PC-3 (cell line): ENCODE data around the gene ATXN7L3. TPM values are rescaled to one million over a fixed set of nuclear protein-coding genes. Genes with fewer than 3 reads are reported as not detected.

Source experiments
- ATAC-seq: fragments of 200-7000 bp; cut with Tn5 transposase; 2 replicates; pipeline ENCODE4 v1.9.1; 2020; ENCODE audit warnings: mild to moderate bottlenecking, moderate library complexity
- Bru-seq: library from RNA; stranded (reverse); fragments of 400-500 nt; gene quantifications from one replicate; lab custom pipeline; 2021; lab: Mats Ljungman, UMichigan
- BruChase-seq, 2 experiments: library from RNA; stranded (reverse); fragments of 400-500 nt; gene quantifications; one replicate each; lab custom pipeline; 2021; lab: Mats Ljungman, UMichigan
- BruUV-seq: library from RNA; stranded (reverse); fragments of 400-500 nt; replicated peaks from 2 replicates; lab custom pipeline; 2021; lab: Mats Ljungman, UMichigan
- CTCF ChIA-PET: fragments of 300-600 bp; sonication (Branson Sonifier 250); formaldehyde crosslinking; loops from one replicate; lab custom pipeline; 2022; ENCODE audit warnings: antibody characterized with exemption; lab: Charles Lee
- POLR2A ChIA-PET: fragments of 300-600 bp; sonication (Branson Sonifier 250); formaldehyde crosslinking; loops from one replicate; lab custom pipeline; 2022; ENCODE audit warnings: antibody characterized with exemption; ENCODE audit not compliant: unreplicated experiment; lab: Charles Lee
- DNase-seq: peaks from one replicate; pipeline ENCODE4 v3.0.0-alpha.2; 2015
- H2AFZ ChIP-seq: fragments of 300-600 bp; sonication (generic); 2 replicates; pipeline ENCODE4 v1.6.0; 2016; ENCODE audit warnings: antibody characterized with exemption, low read length
- H3F3A ChIP-seq: fragments of 300-600 bp; sonication (generic); one replicate; pipeline ENCODE4 v1.6.0; 2017; ENCODE audit warnings: antibody characterized with exemption, low read length, control low read depth, mild to moderate bottlenecking; ENCODE audit not compliant: unreplicated experiment
- H3K27ac ChIP-seq: fragments of 300-600 bp; sonication (generic); 2 replicates; pipeline ENCODE4 v1.5.1; 2016; ENCODE audit warnings: mild to moderate bottlenecking, low read length
- H3K27me3 ChIP-seq: fragments of 300-600 bp; sonication (generic); 2 replicates; pipeline ENCODE4 v1.6.1; 2016; ENCODE audit warnings: low read length, mixed read lengths
- H3K36me3 ChIP-seq: fragments of 300-600 bp; sonication (generic); 2 replicates; pipeline ENCODE4 v1.6.1; 2016; ENCODE audit warnings: low read depth, mixed run types, low read length, mixed read lengths
- H3K4me1 ChIP-seq: fragments of 300-600 bp; sonication (generic); 2 replicates; pipeline ENCODE4 v1.5.1; 2016; ENCODE audit warnings: low read length; ENCODE audit not compliant: insufficient read depth
- H3K4me2 ChIP-seq: fragments of 300-600 bp; sonication (generic); 2 replicates; pipeline ENCODE4 v1.6.0; 2016; ENCODE audit warnings: low read length
- H3K4me3 ChIP-seq: fragments of 300-600 bp; sonication (generic); 2 replicates; pipeline ENCODE4 v1.5.1; 2016; ENCODE audit warnings: mild to moderate bottlenecking, low read length, mixed read lengths
- H3K79me2 ChIP-seq: fragments of 300-600 bp; sonication (generic); 2 replicates; pipeline ENCODE4 v1.6.1; 2017; ENCODE audit warnings: low read length, mixed read lengths
- H3K9ac ChIP-seq: fragments of 300-600 bp; sonication (generic); 2 replicates; pipeline ENCODE4 v1.6.0; 2016; ENCODE audit warnings: mild to moderate bottlenecking, low read length
- H3K9me2 ChIP-seq: fragments of 300-600 bp; sonication (generic); replicated peaks from 2 replicates; pipeline ENCODE4 v1.6.1; 2016; ENCODE audit warnings: mixed run types, low read length, mixed read lengths
- H3K9me3 ChIP-seq: fragments of 300-600 bp; sonication (generic); 2 replicates; pipeline ENCODE4 v1.6.1; 2016; ENCODE audit warnings: low read length, mixed read lengths
- H4K20me1 ChIP-seq: fragments of 300-600 bp; sonication (generic); 2 replicates; pipeline ENCODE4 v1.6.1; 2016; ENCODE audit warnings: low read length, mixed read lengths
- EZH2 ChIP-seq: fragments of 300-600 bp; sonication (generic); IDR thresholded peaks from one replicate; pipeline ENCODE4 v1.6.1; 2017; ENCODE audit warnings: antibody characterized with exemption, mild to moderate bottlenecking, low read length; ENCODE audit not compliant: unreplicated experiment
- EZH2phosphoT487 ChIP-seq: fragments of 300-600 bp; sonication (generic); IDR thresholded peaks from 2 replicates; pipeline ENCODE4 v1.6.1; 2018; ENCODE audit warnings: mild to moderate bottlenecking, antibody characterized with exemption, low read length, borderline replicate concordance
- intact Hi-C: fragments of 100-400 bp; cut with micrococcal nuclease; formaldehyde crosslinking; loops from 2 replicates; pipeline ENCODE4 v1.9.0; 2023
- long read RNA-seq: library from polyadenylated mRNA; unstranded; transcript quantifications from one replicate; pipeline ENCODE4 v2.0.0, GENCODE V29; 2021; ENCODE audit not compliant: unreplicated experiment
- total RNA-seq: library from RNA; depleted of rRNA; stranded (reverse); fragments of >200 nt; gene quantifications from 2 replicates; pipeline ENCODE4 v1.2.3, GENCODE V29; 2014; rRNA removed
- TF ChIP-seq, protein P1 (sequence below): fragments of 300-600 bp; sonication (generic); conservative IDR thresholded peaks from 2 replicates; pipeline ENCODE4 v1.5.1; 2017; ENCODE audit warnings: antibody characterized with exemption, low read depth, mild to moderate bottlenecking, low read length

Gene ATXN7L3, protein sequence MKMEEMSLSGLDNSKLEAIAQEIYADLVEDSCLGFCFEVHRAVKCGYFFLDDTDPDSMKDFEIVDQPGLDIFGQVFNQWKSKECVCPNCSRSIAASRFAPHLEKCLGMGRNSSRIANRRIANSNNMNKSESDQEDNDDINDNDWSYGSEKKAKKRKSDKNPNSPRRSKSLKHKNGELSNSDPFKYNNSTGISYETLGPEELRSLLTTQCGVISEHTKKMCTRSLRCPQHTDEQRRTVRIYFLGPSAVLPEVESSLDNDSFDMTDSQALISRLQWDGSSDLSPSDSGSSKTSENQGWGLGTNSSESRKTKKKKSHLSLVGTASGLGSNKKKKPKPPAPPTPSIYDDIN
- total RNA-seq (73.9 and 78.3 TPM in 2 replicates), Bru-seq, nascent RNA (percentile 92 among the genes with signal in this experiment), BruChase-seq, experiment 1, labeled RNA remaining after a 6-hour chase (percentile 99 among the genes with signal in this experiment), BruChase-seq, experiment 2, labeled RNA remaining after a 2-hour chase (percentile 98 among the genes with signal in this experiment)
- long read RNA-seq, transcript ATXN7L3-205 (13 exons, 1,341 nt): major isoform, 20 of 156 reads
- long read RNA-seq, transcript ATXN7L3-201 (12 exons, 3,811 nt): minor isoform, 13 of 156 reads
- long read RNA-seq, partial matches to known transcripts: 8 of 156 reads
- long read RNA-seq, other reads (novel, unspliced or antisense): 115 of 156 reads

DNA sequence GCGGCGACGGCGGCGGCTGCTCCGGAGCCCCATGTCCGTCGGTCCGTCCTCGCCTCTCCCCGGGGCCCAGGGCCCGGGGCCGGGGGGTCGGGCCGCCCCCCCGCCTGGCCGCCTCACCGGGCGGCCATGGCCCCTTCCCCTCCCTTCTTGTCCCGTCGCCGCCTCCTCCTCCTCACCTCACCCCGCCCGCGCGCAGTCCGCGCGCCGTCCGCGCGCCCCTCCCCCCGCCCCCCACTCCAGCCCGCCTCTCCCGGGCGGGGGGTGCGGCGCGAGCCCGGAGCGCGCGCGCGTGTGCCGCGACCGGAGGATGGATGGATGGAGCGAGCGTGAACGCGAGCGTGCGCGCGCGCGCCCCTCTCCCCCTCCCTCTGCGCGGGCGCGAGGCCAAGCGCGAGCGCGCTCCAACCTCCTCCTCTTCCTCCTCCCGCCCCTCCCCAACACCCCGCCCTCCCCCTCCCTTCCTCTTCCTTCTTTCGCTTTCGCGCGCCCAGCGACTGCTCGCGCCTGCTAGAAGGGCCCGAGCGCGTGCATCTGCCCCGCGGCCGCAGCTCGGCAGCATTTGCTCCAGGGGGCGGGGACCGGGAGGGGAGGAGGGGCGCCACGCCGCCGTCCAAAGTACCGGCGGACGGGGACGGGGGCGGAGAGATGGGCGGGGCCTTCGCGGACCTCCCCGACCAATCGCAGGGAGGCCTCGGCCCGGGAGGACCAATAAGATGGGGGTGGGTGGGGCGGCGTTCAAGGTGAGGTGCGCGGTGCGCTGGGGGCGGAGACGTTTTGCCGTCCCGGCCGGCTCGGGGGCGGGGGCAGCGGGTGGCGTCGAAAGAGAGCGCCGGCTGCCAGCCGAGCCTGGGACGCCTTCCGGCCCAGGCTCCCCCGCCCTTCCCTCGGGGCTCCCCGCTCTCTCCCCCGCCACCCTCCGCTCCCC lies at the start of gene ATXN7L3:
Gene ATXN7L3, minus strand, starts transcription at position 332 of the 925 bp plus-strand sequence. CDS start 1,814 bp downstream, outside the sequence.
- H3K9me3 ChIP-seq: no peaks in the 10 kb centered on the region
- H2AFZ ChIP-seq: peak within 1 kb of the TSS; percentile 88
- ChIA-PET CTCF (interaction anchor here (0.5 to 0.8 kb wide), 5 partner anchors 14 to 1233 kb away, joined by 3 to 7 read pairs (median 4); no protein-coding TSS in a partner anchor), POLR2A (interaction anchor here (0.6 to 0.7 kb wide), 3 partner anchors 8 to 145 kb away, joined by 3 to 10 read pairs (median 6); partner anchors contain the start of gene GRN)
- H3K27ac ChIP-seq: peak within 1 kb of the TSS; percentile 79
- no peaks in the 10 kb centered on the region for H3K9me2 ChIP-seq
- TF ChIP-seq EZH2 (no peak), EZH2phosphoT487 (no peak)
- TF ChIP-seq, protein P1, sequence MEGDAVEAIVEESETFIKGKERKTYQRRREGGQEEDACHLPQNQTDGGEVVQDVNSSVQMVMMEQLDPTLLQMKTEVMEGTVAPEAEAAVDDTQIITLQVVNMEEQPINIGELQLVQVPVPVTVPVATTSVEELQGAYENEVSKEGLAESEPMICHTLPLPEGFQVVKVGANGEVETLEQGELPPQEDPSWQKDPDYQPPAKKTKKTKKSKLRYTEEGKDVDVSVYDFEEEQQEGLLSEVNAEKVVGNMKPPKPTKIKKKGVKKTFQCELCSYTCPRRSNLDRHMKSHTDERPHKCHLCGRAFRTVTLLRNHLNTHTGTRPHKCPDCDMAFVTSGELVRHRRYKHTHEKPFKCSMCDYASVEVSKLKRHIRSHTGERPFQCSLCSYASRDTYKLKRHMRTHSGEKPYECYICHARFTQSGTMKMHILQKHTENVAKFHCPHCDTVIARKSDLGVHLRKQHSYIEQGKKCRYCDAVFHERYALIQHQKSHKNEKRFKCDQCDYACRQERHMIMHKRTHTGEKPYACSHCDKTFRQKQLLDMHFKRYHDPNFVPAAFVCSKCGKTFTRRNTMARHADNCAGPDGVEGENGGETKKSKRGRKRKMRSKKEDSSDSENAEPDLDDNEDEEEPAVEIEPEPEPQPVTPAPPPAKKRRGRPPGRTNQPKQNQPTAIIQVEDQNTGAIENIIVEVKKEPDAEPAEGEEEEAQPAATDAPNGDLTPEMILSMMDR: no peak
- DNase-seq (peak; percentile 99), ATAC-seq (peak; percentile 77)
- peak within 1 kb of the TSS; percentile 98 for H3K4me2 ChIP-seq
- intact Hi-C loops: loop anchor here (10.0 kb wide), 1 partner anchor 305 kb away; the partner anchor contains the start of gene GPATCH8
- H3K9ac ChIP-seq: peak within 1 kb of the TSS; percentile 95
- H4K20me1 ChIP-seq: no peaks in the 10 kb centered on the region
- peaks cover 4% of the 10 kb centered on the region for H3F3A ChIP-seq
- H3K27me3 ChIP-seq: no peaks in the 10 kb centered on the region
- H3K36me3 ChIP-seq: peaks cover 22% of the 10 kb centered on the region
- H3K4me3 ChIP-seq: peak within 1 kb of the TSS; percentile 89
- H3K4me1 ChIP-seq: peaks cover 36% of the 10 kb centered on the region
- BruUV-seq: no TSS peak
- H3K79me2 ChIP-seq: peaks cover 36% of the 10 kb centered on the region

DNA sequence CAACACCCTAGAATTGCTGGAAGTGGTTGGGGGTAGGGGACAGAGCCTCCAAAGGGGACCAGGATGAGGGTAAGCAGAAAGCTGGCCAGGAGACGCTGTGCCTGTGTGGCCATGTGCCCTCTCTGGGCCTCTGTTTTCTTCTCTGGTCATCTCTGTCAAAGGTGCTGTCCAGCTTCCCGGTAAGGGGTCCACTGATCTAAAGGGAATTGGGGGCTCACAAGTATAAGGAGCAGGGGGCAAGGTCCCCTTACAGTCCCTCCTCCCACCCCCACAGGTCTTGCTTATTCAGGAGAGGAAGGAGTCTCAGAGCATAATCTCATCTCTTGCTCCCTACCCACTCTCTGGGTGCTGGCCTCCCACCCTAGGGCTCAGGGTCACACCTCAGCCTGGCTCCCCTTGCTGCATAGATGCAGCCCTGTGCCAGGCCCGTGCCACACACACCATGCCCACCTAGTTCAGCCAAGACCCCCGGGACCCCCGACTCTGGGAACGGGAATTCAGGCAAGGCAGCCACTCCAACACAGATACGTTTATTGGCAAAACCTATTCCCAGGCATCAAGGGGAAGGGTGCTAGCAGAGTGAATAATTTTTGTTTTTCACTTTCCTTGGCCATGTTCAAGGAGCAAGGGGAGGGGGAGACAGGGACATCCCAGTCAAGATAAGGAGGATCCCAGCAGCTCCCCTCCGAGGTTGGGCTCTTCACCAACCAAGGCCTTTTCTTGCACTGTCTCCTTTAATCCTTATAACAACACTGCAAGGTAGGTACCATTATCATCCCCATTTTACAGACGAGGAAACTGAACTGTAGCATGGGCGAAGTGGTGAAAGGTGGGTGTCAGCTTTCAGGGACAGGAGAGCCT lies 48.4 kb upstream of the ATXN7L3 start:
- ATAC-seq: no peak
- Histone ChIP-seq H3K27ac (no peak overlapping the region), H3K36me3 (no peaks in the 10 kb centered on the region), H3K9me3 (no peaks in the 10 kb centered on the region), H3K4me2 (no peak overlapping the region), H3K9ac (no peak overlapping the region), H3K4me1 (no peaks in the 10 kb centered on the region), H4K20me1 (no peaks in the 10 kb centered on the region), H2AFZ (no peak overlapping the region), H3K79me2 (no peaks in the 10 kb centered on the region), H3F3A (no peaks in the 10 kb centered on the region), H3K9me2 (no peaks in the 10 kb centered on the region), H3K4me3 (no peak overlapping the region), H3K27me3 (no peaks in the 10 kb centered on the region)
- TF ChIP-seq EZH2: no peak
- no peak for TF ChIP-seq EZH2phosphoT487
- TF ChIP-seq, protein P1: no peak
- intact Hi-C loops: no loop called here
- no peak for DNase-seq
- BruUV-seq: no TSS peak
- ChIA-PET CTCF (no interaction called here), POLR2A (no interaction called here)
